Umbilical cord (tissue), 2 donors: ENCODE measurements around the gene LY6G6F. TPM values are rescaled to one million over a fixed set of nuclear protein-coding genes. Genes with fewer than 3 reads are reported as not detected.
"Not testable (repeated sequence)": the region's sequence is repeated elsewhere in the genome, so short reads cannot be mapped to it uniquely, and the experiment has no call there.

Experiments used
- DNase-seq: peaks from one replicate; pipeline ENCODE4 v3.0.0-alpha.2; 2015; ENCODE audit warnings: low spot score
- total RNA-seq: library from RNA; depleted of rRNA; stranded (reverse); fragments of >200 nt; gene quantifications from one replicate; pipeline ENCODE4 v1.2.3, GENCODE V29; 2014; ENCODE audit warnings: low replicate concordance; ENCODE audit not compliant: insufficient read depth

Gene LY6G6F
- total RNA-seq, 1 donor from 2014 or later: not detected

DNA sequence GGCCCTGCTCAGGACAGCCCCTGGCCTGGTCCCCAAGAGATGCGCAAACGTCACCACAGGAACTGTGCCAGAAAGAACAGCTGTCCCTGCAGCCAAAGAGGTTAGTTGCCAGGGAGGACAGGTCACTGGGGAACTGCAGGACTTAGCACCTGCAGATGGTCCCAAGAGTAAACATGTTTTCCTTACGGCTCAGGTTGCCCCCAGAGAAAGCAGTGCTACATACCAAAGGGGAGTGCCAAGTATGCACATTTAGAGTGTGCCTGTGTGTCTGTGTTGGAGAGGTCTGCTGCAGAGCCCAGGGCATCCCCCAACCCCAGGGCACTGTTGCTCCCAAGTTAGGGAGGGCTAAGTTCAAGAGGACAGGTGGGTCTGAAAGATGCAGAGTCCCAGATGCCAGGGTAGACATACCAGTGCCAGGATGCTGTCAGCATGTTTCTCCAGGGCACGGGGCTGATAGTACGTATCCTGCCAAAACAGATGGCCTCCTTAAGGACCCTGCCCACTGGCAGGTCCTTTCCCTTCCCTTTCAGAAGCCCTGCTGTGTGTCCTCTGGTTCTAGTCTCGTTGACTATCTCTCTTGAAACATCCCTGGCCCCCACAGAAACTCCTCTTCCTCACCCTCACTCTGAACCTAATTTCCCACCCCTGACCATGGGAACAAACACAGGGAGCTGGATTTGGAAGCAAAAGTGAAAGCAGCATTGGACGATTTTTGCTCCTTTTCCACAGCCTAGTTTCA is 4.8 kb upstream of the LY6G6F start:
- no peak for DNase-seq

- DNase-seq: no peak
Measured at GRCh38 chr6:31702405-31702818, 4.3 kb upstream of the LY6G6F start.

GRCh38 chr6:31702819-31703716 is 3.6 kb upstream of the LY6G6F start, which contains the start of gene ABHD16A:
ABHD16A (minus strand) TSS chr6:31703324; CDS start chr6:31703281, 43 bp downstream.
- DNase-seq: peak; percentile 99

DNA sequence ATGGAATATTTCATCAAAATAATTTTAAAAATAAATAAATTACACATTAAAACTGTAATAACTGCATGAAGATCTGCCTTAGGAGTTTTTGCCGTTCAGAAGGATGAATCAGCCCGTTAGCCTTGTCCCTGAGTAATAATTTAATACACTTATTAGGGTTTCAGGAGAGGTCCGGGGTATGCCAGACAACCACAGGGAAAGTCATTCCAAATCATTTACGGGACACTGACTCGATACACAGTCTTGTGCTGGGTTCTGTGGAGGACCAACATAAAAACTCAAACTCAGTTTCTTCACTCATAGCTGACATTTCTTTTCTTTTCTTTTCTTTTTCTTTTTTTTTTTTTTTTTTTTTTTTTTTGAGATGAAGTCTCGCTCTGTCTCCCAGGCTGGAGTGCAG is 735 bp upstream of the LY6G6F start:
- DNase-seq: no peak

GRCh38 chr6:31707701-31708100 is 1.0 kb downstream of the LY6G6F start:
- DNase-seq: no peak

GRCh38 chr6:31708224-31708623 is 1.6 kb downstream of the LY6G6F start:
- DNase-seq: no peak

GRCh38 chr6:31709157-31709556 is 2.5 kb downstream of the LY6G6F start:
- DNase-seq: not testable (repeated sequence)

DNA sequence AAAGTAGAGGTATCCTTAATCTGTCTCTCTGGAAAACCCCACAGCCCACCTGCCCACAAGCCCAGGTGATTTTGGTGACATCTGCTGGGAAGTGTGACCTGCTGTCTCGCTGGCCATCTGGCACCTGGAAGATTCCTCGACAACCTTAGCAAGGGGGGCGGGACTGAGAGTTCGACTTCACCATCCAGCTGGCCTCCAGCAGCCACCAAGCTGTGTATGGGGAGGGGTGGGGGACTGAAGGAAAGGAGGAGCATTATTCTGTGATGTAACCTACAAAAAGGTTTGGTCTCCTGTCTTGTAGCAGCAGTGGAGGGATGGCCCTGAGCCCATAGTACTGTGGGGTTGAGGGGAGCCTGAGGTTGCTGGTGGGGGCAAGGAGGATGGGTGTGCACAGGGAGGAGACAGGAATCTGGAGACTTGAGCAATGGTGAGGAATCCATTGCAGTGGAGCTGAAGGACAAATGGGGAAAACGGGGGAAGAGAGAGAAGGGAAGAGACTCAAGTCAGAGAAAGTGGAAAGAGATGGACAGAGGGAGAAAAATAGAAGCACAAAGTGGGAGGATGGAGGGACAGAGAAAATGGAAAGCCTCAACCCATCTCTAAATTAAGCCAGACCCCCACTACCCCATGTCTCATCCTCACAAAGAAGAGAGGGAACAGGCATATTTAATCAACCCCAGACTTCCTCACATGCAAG is 4.0 kb downstream of the LY6G6F start:
- DNase-seq: no peak

- DNase-seq: no peak
Measured at GRCh38 chr6:31711233-31711632, 4.6 kb downstream of the LY6G6F start.

- no peak for DNase-seq
Measured at GRCh38 chr6:31712296-31712695, 5.6 kb downstream of the LY6G6F start.

DNA sequence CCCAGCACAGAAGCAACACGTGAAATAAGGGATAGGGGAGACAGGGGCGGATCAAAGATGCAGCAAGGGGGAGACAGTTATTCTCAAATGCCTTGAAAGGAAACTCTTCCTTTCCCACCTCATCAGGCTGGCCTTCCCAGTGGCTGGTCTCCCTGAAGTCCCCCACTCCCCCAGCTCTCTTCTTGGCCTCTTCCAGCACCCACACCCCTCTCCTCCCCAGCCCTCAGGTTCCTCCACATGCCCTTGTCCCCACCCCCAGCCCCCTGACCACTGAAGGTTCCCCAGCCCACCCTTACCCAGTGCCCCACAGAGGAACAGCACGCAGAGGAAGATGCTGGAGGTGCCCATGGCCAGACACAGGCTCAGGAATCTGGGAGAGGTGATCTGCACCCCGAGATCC is 6.8 kb downstream of the LY6G6F start:
- DNase-seq: no peak

GRCh38 chr6:31713991-31714684 is 7.5 kb downstream of the LY6G6F start:
- DNase-seq: peak; percentile 58

GRCh38 chr6:31715022-31715958 is 8.6 kb downstream of the LY6G6F start, which contains the start of gene LY6G6D:
LY6G6D (plus strand) TSS chr6:31715348; CDS start chr6:31715356, 8 bp downstream.
- DNase-seq: peak; percentile 71

- DNase-seq: no peak
Measured at GRCh38 chr6:31717499-31718222, 11.0 kb downstream of the LY6G6F start.

GRCh38 chr6:31718265-31718664 is 11.6 kb downstream of the LY6G6F start:
- DNase-seq: no peak

DNA sequence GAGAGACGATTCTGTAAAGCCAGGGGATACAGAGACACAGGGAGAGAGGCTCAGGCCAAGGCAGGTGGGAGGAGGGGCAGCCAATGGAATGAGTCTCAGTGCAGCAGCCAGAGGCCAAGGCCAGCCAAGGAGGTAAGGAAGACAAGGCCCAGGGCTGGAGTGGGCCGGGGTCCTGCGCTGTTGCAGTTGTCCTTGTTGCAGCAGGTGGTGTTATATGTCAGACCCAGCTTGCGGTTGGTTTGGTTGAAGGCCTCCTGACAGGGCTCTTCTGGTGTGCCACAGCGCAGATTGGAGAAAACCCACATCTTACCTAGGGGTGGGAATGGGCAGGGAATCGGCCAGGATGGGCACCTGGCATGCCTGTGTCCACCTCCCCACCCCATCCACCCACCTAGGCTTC is 12.3 kb downstream of the LY6G6F start:
- DNase-seq: no peak

DNA sequence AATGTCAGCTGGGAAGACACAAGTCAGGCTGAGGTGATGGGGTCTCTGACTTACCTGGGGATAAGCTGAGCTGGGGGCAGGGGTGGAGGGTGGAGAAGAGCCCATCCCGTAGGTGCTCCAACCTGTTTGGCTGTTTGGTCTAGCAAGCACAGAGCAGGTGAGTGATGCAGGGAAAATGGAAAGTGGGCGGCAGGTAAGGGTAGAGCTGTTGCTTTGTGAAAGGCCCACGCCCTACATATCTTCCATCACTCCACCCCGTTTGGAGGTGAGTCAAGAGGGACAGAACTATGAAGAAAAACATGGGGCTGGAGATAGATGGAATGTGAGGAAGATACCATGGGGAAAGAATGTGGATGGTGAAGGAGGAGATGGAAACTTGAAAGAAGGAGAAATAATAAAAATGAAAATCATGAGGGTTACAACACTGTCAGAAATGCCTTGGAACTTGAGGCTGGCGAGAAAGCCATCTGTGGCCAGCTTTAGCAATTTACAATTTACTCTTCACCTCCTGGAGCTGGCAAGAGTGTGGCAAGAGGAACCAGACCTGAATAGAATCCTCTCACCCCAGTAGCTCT is 13.6 kb downstream of the LY6G6F start:
- DNase-seq: no peak

DNA sequence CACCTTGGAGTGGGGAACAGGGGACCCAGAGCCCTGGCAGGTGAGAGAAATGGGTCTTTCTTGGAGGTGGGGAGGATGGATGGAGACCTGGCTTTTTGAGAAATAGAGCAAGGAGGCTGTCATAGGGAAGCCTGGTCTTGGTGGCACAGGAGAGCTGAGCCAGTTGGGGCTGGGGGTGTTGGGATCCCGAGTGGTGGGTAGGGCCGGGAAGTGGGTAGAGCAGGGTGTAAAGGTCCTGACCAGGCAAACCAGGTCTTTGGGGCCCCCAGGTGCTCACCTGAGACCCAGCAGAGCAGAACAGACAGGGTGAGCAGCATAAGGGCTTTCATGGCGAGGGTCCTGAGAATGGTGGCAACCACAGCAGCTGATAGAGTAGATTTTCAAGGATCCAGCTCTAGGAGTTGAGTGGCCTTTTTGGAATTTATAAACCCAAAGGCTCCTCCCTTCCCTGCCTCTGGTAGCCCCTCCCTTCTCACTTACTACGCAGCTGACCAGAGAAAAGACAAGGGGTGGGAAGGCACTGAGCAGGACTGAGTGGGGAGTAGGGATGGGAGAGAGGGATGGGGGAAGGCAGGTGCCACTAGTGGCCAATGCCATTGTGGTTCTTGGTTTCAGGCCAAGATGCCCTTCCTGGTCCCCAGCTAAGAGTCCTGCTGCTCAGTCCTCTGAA is 14.8 kb downstream of the LY6G6F start, which contains the start of gene LY6G6C:
TSS of gene LY6G6C (minus strand) at position 396 of the 670 bp plus-strand sequence. CDS start at position 329, 67 bp downstream.
- no peak for DNase-seq
